ENCODE data around the gene KREMEN1. TPM values are rescaled to one million over a fixed set of nuclear protein-coding genes. Genes with fewer than 3 reads are reported as not detected.

The KREMEN1 gene
- total and polyA plus RNA-seq, 10 of the 15 experiments (the other 5 are each of a cell fraction or from before 2014, with no cell fraction given): 0.10 to 2.5 (median 0.20) TPM; not detected in 1

DNA sequence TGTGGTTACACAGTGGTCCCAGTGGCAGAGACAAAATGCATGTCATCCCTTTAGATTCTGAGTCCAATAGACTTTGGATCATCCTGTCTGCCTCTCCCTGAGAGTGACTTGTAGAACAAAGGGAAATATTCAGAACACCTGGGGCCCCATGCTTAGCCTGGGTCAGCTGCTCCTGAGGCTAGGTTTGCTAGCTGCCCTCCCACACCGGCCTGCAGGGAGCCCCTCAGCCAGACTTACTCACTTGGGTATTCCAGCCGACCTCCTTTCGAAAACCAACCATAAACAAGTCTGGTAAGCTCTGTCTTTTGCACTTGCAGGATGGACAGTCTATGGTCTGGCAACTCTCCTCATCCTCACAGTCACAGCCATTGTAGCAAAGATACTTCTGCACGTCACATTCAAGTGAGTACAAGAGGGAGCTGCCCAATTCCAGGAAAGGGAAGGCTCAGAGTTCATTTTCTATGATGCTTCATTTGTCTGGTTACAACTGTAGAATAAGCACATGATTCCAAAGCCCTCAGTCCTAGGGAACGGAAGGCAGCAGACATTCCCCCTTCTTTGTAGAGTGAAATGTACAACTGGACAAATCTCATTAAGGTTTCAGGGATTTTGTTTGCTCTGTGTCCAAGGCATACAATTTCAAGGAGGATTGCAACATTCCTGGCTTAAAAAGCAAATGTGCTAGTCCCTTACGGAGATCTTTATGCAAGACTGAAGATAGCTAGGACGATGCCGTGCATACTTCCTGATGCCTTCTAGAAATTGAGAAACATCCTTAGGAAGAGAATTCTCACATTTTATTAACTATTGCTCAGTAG lies 67.3 kb downstream of the KREMEN1 start (continued):
- TF ChIP-seq ZNF687 (IDR thresholded peaks at IDR 0.05): no peak
- TF ChIP-seq BACH1 (IDR thresholded peaks at IDR 0.05; ENCODE audit: borderline replicate concordance): no peak
- TF ChIP-seq ZNF274 (IDR thresholded peaks at IDR 0.05; ENCODE audit: insufficient read depth, insufficient read length): no peak
- no peak for TF ChIP-seq ZSCAN29 (IDR thresholded peaks at IDR 0.05)
- TF ChIP-seq JUND (IDR thresholded peaks at IDR 0.05; ENCODE audit: low read depth, low read length): no peak
- no peak for TF ChIP-seq YY1 (IDR thresholded peaks at IDR 0.05; ENCODE audit: low read depth, low read length)
- no peak for TF ChIP-seq CEBPZ (IDR thresholded peaks at IDR 0.05; ENCODE audit: low read depth, low read length)
- TF ChIP-seq, protein P1, sequence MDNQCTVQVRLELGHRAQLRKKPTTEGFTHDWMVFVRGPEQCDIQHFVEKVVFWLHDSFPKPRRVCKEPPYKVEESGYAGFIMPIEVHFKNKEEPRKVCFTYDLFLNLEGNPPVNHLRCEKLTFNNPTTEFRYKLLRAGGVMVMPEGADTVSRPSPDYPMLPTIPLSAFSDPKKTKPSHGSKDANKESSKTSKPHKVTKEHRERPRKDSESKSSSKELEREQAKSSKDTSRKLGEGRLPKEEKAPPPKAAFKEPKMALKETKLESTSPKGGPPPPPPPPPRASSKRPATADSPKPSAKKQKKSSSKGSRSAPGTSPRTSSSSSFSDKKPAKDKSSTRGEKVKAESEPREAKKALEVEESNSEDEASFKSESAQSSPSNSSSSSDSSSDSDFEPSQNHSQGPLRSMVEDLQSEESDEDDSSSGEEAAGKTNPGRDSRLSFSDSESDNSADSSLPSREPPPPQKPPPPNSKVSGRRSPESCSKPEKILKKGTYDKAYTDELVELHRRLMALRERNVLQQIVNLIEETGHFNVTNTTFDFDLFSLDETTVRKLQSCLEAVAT (IDR thresholded peaks at IDR 0.05): no peak
- TF ChIP-seq PKNOX1 (IDR thresholded peaks at IDR 0.05): no peak
- no peak for TF ChIP-seq ATF7 (IDR thresholded peaks at IDR 0.05; ENCODE audit: low read depth)
- TF ChIP-seq TCF3 (IDR thresholded peaks at IDR 0.05; ENCODE audit: borderline replicate concordance, insufficient read depth, low read depth, low read length): no peak
